Cardiac fibroblast (primary cell): Measurements from ENCODE around the gene CLASRP.

Experiments
- DNase-seq, 2 donors: peaks; one replicate each; pipeline versions ENCODE4 v3.0.0 to v3.0.0-alpha.2; 2010; ENCODE audit warnings: low read depth in 2 of 2
- H3K4me3 ChIP-seq, 2 donors: replicated peaks in 1 of 2; 1 replicate in 1 of 2; 2 replicates in 1 of 2; pipeline ENCODE4 v1.5.1; 2011; ENCODE audit warnings: low read depth in 2 of 2, low read length in 2 of 2, mild to moderate bottlenecking in 2 of 2, moderate library complexity in 1 of 2
- CTCF ChIP-seq: IDR thresholded peaks from one replicate; pipeline ENCODE4 v1.5.1; 2011; ENCODE audit warnings: low read depth, mild to moderate bottlenecking, low read length, inconsistent platforms

CLASRP gene

GRCh38 chr19:45097450-45097775 lies 58.6 kb downstream of the CLASRP start:
- H3K4me3 ChIP-seq, result no peak overlapping the region
- TF ChIP-seq CTCF, result no peak
- no peak for DNase-seq

DNA sequence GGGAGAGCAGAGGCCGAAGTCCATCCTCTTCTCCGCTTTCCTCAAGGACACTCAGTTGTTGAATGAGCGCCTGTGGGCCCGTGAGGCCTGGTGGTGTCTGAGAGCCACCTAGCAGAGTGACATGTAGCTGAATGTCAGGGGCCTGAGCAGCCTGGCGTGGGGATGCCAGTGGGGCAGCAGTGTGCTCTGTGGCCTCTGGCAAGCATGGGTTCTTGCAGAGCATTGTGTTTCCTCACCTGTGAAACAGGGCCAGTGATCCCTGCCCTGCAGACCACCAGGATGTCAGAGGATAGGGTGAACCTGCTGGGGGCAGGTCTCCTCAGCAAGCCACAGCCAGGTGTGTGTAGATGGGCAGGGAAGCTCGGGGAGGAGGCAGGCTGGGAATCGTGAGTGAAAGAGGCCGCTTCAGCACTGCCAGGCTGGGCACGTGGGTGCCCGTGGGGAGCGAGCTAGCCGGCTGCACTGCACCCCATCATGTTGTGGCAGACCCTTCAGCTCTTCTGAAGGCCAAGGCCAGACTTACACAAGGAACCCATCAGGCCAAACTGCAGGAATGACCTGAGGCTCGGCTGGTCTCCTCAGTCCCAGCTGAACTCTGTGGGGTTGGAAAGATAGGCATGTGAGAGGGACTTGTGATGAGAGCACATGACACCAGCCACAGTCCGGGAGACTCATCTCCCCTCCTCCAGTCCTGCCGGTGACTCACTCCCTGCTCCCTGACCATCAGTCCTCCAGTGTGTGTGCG lies 59.1 kb downstream of the CLASRP start:
- peak; percentile 89 to 94 for DNase-seq
- TF ChIP-seq CTCF, result no peak

DNA sequence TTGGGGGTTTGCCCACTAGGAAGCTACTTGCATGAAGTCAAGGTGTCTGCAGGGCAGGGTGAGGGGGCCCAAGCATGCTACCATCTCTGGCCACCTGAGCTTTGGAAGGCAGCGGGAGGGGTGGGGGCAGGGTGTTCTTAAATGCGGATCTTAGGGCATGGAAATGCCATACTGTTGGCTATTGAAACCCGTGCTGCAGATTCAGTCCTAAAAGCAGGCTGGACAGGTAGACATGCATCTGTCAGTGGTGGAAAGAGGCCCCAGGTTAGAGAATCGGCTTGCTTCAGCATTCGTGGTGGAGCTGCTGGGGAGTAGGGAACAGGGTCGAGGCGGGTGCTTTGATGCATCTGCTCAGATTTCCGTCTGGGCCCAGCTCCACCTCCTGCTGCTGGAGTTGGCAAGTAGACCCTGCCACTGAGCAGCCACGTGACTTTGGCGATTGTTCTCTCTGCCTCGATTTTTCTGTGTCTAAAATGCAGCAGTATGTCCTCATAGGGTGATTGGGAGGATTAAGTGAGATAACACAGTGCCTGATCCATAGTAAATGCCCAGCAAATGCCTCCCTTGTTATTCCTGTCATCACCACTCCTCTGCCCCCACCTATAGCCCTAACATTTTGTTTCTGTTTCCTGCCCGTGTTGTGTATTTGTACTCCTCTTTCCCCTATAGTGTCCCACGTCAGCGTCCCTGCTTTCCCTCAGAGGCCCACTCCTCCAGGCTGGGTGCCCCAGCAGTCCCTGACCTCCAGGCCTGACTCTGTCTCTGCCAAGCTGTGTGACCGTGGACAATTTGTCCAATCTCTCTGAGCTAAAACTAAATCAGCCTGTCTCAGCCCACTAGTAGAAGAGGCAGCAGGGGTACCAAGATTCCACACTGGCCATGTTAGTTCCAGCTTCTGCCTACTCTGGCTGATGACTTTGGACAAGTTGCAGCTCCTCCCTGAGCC lies 59.9 kb downstream of the CLASRP start:
- H3K4me3 ChIP-seq, result peak overlapping the region in 1 of 2 donors; percentile 2
- peak; percentile 47 to 71 for DNase-seq
- no peak for TF ChIP-seq CTCF

More for the DNA sequence above, 59.1 kb downstream of the CLASRP start:
- H3K4me3 ChIP-seq, result no peak overlapping the region

DNA sequence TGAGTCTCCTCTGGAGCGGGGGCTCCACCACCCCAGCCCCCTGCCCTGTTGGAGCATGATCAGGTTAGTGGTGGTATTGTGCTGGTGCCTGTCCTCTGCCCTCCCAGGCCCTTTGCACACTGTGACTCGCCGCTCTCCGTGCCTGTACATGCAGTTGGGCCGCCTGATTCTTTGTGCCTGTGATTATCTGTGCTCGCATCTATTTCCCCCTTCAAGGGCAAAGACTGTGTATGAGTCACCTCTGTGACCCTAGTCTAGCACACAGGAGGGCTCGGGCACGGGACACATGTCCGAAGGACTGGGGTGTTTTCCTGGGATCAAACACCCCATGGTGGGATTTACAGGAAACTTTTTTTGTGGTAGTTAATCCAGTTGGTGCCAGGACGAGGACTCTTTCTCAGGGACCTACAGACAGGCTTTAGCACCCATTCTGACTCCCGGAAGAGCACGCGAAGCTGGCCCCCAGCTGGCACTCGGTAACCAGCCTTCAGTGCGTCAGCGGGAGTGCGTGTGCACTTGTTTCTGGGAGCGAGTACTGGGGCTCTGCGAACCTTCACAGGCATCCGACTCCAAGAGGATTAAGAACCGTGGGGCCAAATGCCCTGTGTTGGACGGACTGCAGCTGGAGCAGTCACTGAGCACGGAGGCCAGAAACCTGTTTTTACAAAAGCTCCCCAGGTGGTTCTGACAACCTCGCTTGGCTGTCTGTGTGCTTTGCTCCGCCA lies 60.8 kb downstream of the CLASRP start:
- no peak for DNase-seq
- TF ChIP-seq CTCF, result no peak
- H3K4me3 ChIP-seq, result no peak overlapping the region

- no peak for TF ChIP-seq CTCF
- H3K4me3 ChIP-seq, result no peak overlapping the region
- no peak for DNase-seq
These were observed 61.4 kb downstream of the CLASRP start for GRCh38 chr19:45100201-45100600.

- peak in 1 of 2 donors; percentile 55 for DNase-seq
- H3K4me3 ChIP-seq, result no peak overlapping the region
- TF ChIP-seq CTCF, result no peak
These were observed 62.0 kb downstream of the CLASRP start for GRCh38 chr19:45100846-45101252.
